MM.1S (cell line): ENCODE results near the gene HYDIN.

Source experiments
- DNase-seq: peaks from one replicate; pipeline ENCODE4 v3.0.0-alpha.2; 2015
- H2AFZ ChIP-seq: fragments of 300-600 bp; sonication (generic); 2 replicates; pipeline ENCODE4 v1.6.0; 2016; ENCODE audit warnings: antibody characterized with exemption, low read length
- H3F3A ChIP-seq: fragments of 300-600 bp; sonication (generic); 2 replicates; pipeline ENCODE4 v1.6.1; 2016; ENCODE audit warnings: mild to moderate bottlenecking, antibody characterized with exemption, low read length, moderate library complexity, mixed read lengths; ENCODE audit not compliant: insufficient read depth
- H3K27ac ChIP-seq: fragments of 300-600 bp; sonication (generic); 2 replicates; pipeline ENCODE4 v1.5.1; 2016; ENCODE audit warnings: mild to moderate bottlenecking, low read length
- H3K27me3 ChIP-seq: fragments of 300-600 bp; sonication (generic); replicated peaks from 2 replicates; pipeline ENCODE4 v1.6.0; 2016; ENCODE audit warnings: low read length; ENCODE audit not compliant: insufficient read depth
- H3K36me3 ChIP-seq: fragments of 300-600 bp; sonication (generic); replicated peaks from 2 replicates; pipeline ENCODE4 v1.6.1; 2016; ENCODE audit warnings: mild to moderate bottlenecking, low read length, mixed read lengths; ENCODE audit not compliant: insufficient read depth
- H3K4me1 ChIP-seq: fragments of 300-600 bp; sonication (generic); 2 replicates; pipeline ENCODE4 v1.6.1; 2016; ENCODE audit warnings: low read length, mixed read lengths
- H3K4me2 ChIP-seq: fragments of 300-600 bp; sonication (generic); 2 replicates; pipeline ENCODE4 v1.6.0; 2016; ENCODE audit warnings: low read depth, low read length
- H3K4me3 ChIP-seq: fragments of 300-600 bp; sonication (generic); 2 replicates; pipeline ENCODE4 v1.5.1; 2016; ENCODE audit warnings: low read length, mixed read lengths
- H3K79me2 ChIP-seq: fragments of 300-600 bp; sonication (generic); 2 replicates; pipeline ENCODE4 v1.6.1; 2016; ENCODE audit warnings: mixed run types, low read length, mixed read lengths
- H3K9ac ChIP-seq: fragments of 300-600 bp; sonication (generic); 2 replicates; pipeline ENCODE4 v1.6.1; 2016; ENCODE audit warnings: low read length, mixed read lengths
- H3K9me2 ChIP-seq: fragments of 300-600 bp; sonication (generic); replicated peaks from 2 replicates; pipeline ENCODE4 v1.6.1; 2016; ENCODE audit warnings: mild to moderate bottlenecking, low read length, mixed read lengths; ENCODE audit not compliant: insufficient read depth
- H3K9me3 ChIP-seq: fragments of 300-600 bp; sonication (generic); replicated peaks from 2 replicates; pipeline ENCODE4 v1.6.1; 2016; ENCODE audit warnings: mild to moderate bottlenecking, low read length, mixed read lengths; ENCODE audit not compliant: insufficient read depth
- H4K20me1 ChIP-seq: fragments of 300-600 bp; sonication (generic); 2 replicates; pipeline ENCODE4 v1.6.1; 2016; ENCODE audit warnings: mild to moderate bottlenecking, low read length, moderate library complexity, mixed read lengths; ENCODE audit not compliant: insufficient read depth
- EZH2 ChIP-seq: fragments of 300-600 bp; sonication (generic); optimal IDR thresholded peaks from 2 replicates; pipeline ENCODE3; 2017; ENCODE audit warnings: low read depth, mild to moderate bottlenecking, antibody characterized with exemption, low read length, mixed read lengths
- EZH2phosphoT487 ChIP-seq: fragments of 300-600 bp; sonication (generic); IDR thresholded peaks from 2 replicates; pipeline ENCODE4 v1.6.1; 2018; ENCODE audit warnings: antibody characterized with exemption, low read length
- TF ChIP-seq, protein P1 (sequence below): fragments of 300-600 bp; sonication (generic); IDR thresholded peaks from 2 replicates; pipeline ENCODE4 v1.5.1; 2016; ENCODE audit warnings: antibody characterized with exemption, low read length, mixed read lengths

Gene HYDIN

DNA sequence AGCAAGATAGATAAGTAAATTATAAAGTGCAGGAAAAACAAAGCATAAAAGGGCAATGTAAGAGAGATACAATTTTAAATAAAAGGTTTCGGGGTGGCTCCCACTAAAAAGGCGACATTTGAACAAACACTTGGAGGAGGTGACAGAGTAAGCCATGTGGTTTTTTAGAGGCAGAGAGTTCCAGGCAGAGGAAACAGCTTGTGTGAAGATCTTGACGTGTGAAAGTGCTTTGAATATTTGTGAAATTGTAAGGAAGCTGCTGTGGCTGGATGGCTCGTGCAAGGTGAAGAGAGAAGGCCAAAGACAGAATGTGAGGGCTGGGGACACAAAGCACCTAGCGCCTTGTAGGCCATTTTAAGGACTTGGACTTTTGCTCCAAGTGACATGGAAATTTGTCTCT lies 28.6 kb upstream of the HYDIN start:
- Histone ChIP-seq H3K4me2 (no peak overlapping the region), H3K9me3 (no peaks in the 10 kb centered on the region), H4K20me1 (no peaks in the 10 kb centered on the region), H3K4me3 (no peak overlapping the region), H3K9ac (no peak overlapping the region), H3F3A (no peaks in the 10 kb centered on the region), H2AFZ (no peak overlapping the region), H3K79me2 (no peaks in the 10 kb centered on the region), H3K9me2 (no peaks in the 10 kb centered on the region), H3K27ac (no peak overlapping the region), H3K27me3 (no peaks in the 10 kb centered on the region), H3K4me1 (no peaks in the 10 kb centered on the region), H3K36me3 (no peaks in the 10 kb centered on the region)
- DNase-seq, result no peak
- TF ChIP-seq EZH2 (no peak), EZH2phosphoT487 (no peak)
- TF ChIP-seq, protein P1, sequence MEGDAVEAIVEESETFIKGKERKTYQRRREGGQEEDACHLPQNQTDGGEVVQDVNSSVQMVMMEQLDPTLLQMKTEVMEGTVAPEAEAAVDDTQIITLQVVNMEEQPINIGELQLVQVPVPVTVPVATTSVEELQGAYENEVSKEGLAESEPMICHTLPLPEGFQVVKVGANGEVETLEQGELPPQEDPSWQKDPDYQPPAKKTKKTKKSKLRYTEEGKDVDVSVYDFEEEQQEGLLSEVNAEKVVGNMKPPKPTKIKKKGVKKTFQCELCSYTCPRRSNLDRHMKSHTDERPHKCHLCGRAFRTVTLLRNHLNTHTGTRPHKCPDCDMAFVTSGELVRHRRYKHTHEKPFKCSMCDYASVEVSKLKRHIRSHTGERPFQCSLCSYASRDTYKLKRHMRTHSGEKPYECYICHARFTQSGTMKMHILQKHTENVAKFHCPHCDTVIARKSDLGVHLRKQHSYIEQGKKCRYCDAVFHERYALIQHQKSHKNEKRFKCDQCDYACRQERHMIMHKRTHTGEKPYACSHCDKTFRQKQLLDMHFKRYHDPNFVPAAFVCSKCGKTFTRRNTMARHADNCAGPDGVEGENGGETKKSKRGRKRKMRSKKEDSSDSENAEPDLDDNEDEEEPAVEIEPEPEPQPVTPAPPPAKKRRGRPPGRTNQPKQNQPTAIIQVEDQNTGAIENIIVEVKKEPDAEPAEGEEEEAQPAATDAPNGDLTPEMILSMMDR, result no peak

DNA sequence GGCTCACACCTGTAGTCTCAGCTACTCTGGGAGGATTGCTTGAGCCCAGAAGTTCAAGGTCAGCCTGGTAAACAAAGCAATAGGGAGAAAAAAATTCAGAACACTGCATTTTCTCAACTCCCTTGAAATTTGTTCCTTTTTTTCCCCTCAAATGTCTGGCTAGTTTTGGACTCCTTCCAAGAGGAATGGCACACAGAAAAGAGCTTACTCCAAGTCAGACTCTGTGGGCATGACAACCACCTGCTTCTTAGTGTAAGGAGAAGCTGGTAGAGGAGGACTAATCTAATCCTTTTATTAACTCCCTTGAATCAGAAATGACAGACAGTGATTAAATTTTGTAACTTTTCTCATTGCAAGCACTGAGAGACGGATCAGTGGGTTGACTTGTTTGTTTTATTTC lies 27.9 kb upstream of the HYDIN start:
- H3K36me3 ChIP-seq, result no peaks in the 10 kb centered on the region
- TF ChIP-seq EZH2phosphoT487, result no peak
- TF ChIP-seq, protein P1, result no peak
- no peak for TF ChIP-seq EZH2
- H3K9me3 ChIP-seq, result no peaks in the 10 kb centered on the region
- no peaks in the 10 kb centered on the region for H3K27me3 ChIP-seq
- no peak overlapping the region for H3K9ac ChIP-seq
- H3F3A ChIP-seq, result no peaks in the 10 kb centered on the region
- no peaks in the 10 kb centered on the region for H3K79me2 ChIP-seq
- no peaks in the 10 kb centered on the region for H3K4me1 ChIP-seq
- no peak overlapping the region for H3K4me2 ChIP-seq
- DNase-seq, result no peak
- no peak overlapping the region for H3K4me3 ChIP-seq
- no peak overlapping the region for H3K27ac ChIP-seq
- no peak overlapping the region for H2AFZ ChIP-seq
- H3K9me2 ChIP-seq, result no peaks in the 10 kb centered on the region
- H4K20me1 ChIP-seq, result no peaks in the 10 kb centered on the region

DNA sequence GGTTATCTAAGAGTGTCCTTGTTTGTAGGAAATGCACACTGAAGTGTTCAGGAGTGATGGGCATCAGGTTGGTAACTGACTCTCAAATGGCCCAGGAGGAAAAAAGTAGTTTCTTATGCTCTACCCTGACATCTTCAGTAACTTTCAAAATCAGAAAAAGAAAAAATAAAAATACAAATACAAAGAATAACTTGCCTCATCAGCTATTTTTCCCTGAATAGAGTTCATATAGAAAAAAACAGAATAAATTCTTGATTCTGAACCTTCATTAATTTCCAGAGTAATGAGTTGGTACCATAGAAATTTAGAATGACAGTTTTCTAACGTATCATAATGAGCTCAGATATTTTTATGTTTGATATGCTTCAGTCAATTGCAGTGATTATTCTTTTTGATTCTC lies 27.2 kb upstream of the HYDIN start:
- H3F3A ChIP-seq, result no peaks in the 10 kb centered on the region
- H3K79me2 ChIP-seq, result no peaks in the 10 kb centered on the region
- H3K36me3 ChIP-seq, result no peaks in the 10 kb centered on the region
- no peak for DNase-seq
- no peaks in the 10 kb centered on the region for H3K9me3 ChIP-seq
- no peaks in the 10 kb centered on the region for H3K4me1 ChIP-seq
- TF ChIP-seq EZH2phosphoT487 (no peak), EZH2 (no peak)
- TF ChIP-seq, protein P1, result no peak
- no peak overlapping the region for H2AFZ ChIP-seq
- no peaks in the 10 kb centered on the region for H4K20me1 ChIP-seq
- H3K9ac ChIP-seq, result no peak overlapping the region
- H3K9me2 ChIP-seq, result no peaks in the 10 kb centered on the region
- no peak overlapping the region for H3K4me2 ChIP-seq
- H3K4me3 ChIP-seq, result no peak overlapping the region
- no peak overlapping the region for H3K27ac ChIP-seq
- no peaks in the 10 kb centered on the region for H3K27me3 ChIP-seq

DNA sequence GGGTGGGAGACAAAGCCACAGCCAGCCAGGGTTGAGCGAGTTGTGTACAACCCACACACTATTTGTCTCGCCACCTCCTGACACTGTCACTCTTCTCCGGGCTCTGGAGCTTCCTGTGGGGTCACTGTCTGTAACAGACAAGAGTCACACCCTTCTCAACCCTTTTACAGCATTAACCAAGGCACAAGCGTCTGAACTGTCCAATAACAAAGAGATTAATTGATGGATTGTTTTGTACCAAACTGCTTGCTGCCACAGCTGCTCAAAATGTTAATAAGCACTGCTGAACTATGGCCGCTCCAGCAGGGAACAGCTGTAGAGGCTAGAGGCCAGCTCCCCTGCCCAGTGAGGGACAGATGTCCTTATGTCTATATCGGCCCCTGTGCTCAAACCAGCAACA lies 25.2 kb upstream of the HYDIN start:
- Histone ChIP-seq H4K20me1 (no peaks in the 10 kb centered on the region), H3K9ac (no peak overlapping the region), H3K79me2 (no peaks in the 10 kb centered on the region), H3K9me3 (no peaks in the 10 kb centered on the region), H3K4me2 (no peak overlapping the region), H3K4me3 (no peak overlapping the region), H2AFZ (no peak overlapping the region), H3F3A (no peaks in the 10 kb centered on the region), H3K27me3 (no peaks in the 10 kb centered on the region), H3K27ac (no peak overlapping the region), H3K9me2 (no peaks in the 10 kb centered on the region), H3K36me3 (no peaks in the 10 kb centered on the region), H3K4me1 (no peaks in the 10 kb centered on the region)
- TF ChIP-seq EZH2 (no peak), EZH2phosphoT487 (no peak)
- TF ChIP-seq, protein P1, result no peak
- no peak for DNase-seq
